ENCODE results near the gene PLAGL1. TPM values are rescaled to one million over a fixed set of nuclear protein-coding genes. Genes with fewer than 3 reads are reported as not detected.

Gene PLAGL1
- total and polyA plus RNA-seq, 2 of the 8 experiments (the other 6 are each of a cell fraction or from before 2014, with no cell fraction given): 0.94 to 1.1 TPM

DNA sequence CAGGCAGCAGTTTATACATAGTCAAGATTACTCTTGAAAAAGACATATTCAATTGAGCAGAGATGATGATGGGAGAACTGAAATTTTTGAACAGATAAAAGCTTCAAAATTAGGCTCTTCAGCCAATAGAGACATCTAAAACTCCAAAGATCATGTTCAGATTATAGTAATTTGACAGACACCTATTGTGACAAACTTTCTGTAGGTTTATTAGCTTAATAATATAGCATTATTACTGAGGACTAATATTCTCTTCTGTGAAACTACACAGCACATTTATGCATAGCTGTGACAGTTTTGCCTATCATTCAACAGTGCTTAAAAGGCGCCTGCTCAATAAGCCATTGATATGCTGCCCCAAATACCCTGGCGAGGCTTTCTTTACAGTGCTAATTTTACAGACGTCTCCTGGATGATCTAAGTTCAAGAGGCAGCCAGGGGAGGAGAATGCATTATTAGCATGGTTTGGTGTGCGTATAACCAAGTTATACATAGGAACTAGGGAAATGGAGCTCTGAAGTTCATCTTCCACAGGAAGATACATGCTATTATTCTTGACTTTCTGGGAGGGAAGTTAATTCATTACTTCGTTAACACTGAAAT, 21.5 kb downstream of the PLAGL1 start (continued):
- no peak for TF ChIP-seq SIN3A (conservative IDR thresholded peaks at IDR 0.05 in 1 of 2, IDR thresholded peaks at IDR 0.05 in 1 of 2; ENCODE audit: low read depth in 1 of 2, low read length in 2 of 2)
